Pancreas (tissue), 10 donors: ENCODE measurements around the gene RPS13. TPM values are rescaled to one million over a fixed set of nuclear protein-coding genes. Genes with fewer than 3 reads are reported as not detected.
A peak's percentile ranks its signal among the peaks of the same experiment; 100 is the strongest.
"Not testable (repeated sequence)": the region's sequence is repeated elsewhere in the genome, so short reads cannot be mapped to it uniquely, and the experiment has no call there.

Experiments
- ATAC-seq, 4 donors: fragments of 200-7000 bp; cut with Tn5 transposase; one replicate each; pipeline versions ENCODE4 v1.8.0 to v1.9.1; 2020; ENCODE audit warnings: mild to moderate bottlenecking in 4 of 4, moderate library complexity in 4 of 4
- DNase-seq, 6 donors: peaks; one replicate each; pipeline ENCODE4 v3.0.0-alpha.2; 2020
- FAIRE-seq: peaks from 2 replicates; lab custom pipeline; 2012; peaks lifted over from hg19 to GRCh38; lab: Jason Lieb, UNC
- H3K27ac ChIP-seq, 4 donors: fragments of 200-600 bp; sonication (generic); 1 replicate in 3 of 4; 2 replicates in 1 of 4; pipeline versions ENCODE4 v1.5.0 to v1.8.0; 2020
- H3K27me3 ChIP-seq, 4 donors: fragments of 200-600 bp; one replicate each; pipeline ENCODE4 v1.8.0; 2021
- H3K36me3 ChIP-seq, 3 donors: fragments of 200-600 bp; sonication (generic) in 1 of 3; one replicate each; pipeline versions ENCODE4 v1.5.0 to v1.8.0; 2020 to 2021
- H3K4me1 ChIP-seq, 3 donors: fragments of 200-600 bp; one replicate each; pipeline ENCODE4 v1.8.0; 2021
- H3K4me3 ChIP-seq, 4 donors: fragments of 200-600 bp; sonication (generic) in 2 of 4; one replicate each; pipeline versions ENCODE4 v1.5.0 to v1.8.0; 2020 to 2021
- H3K9me3 ChIP-seq, 4 donors: fragments of 200-600 bp; one replicate each; pipeline ENCODE4 v1.8.0; 2021
- WGBS, 2 donors: extraction: QIAGEN DNeasy Blood & Tissue Kit; methylation state at CpG; one replicate each; pipeline ENCODE4 v1.1.7; 2013; 5-methylcytosine and 5-hydroxymethylcytosine counted together
- intact Hi-C, 3 donors: fragments of 100-400 bp; cut with DNase I; formaldehyde crosslinking; loops; one replicate each; pipeline versions ENCODE4 v1.11.1 to v1.14.2; 2022
- polyA plus RNA-seq, 2 donors: library from polyadenylated mRNA; stranded (reverse); fragments of 200-250 nt; gene quantifications; one replicate each; pipeline ENCODE4 v1.2.3, GENCODE V29; 2013
- total RNA-seq, 6 donors: library from RNA; stranded (reverse); fragmentation: NEBNext Ultra II Directional in 4 of 6; extraction: Animal tissue kit (Norgen Biotek cat#: 25700) in 4 of 6; gene quantifications; one replicate each; pipeline versions ENCODE4 v1.2.1 to v1.2.4, GENCODE V29; 2021 to 2023
- TF ChIP-seq, protein P1 (sequence below), 4 donors: fragments of 200-600 bp; sonication (generic) in 3 of 4; IDR thresholded peaks; one replicate each; pipeline versions ENCODE4 v1.5.0 to v1.8.0; 2021; ENCODE audit warnings: antibody characterized with exemption in 4 of 4
- donor health status: healthy with polysubstance abuse.
- donor health status: DM: no; HTN: no; CAD: no; lungs with moderate emphysema.
- donor health status: DM: no; HTN: no; CAD: no.
- donor health status: control.
- donor health status: control.
- donor health status: Bipolar disorder and iron deficiency.
- donor health status: DM: yes; HTN: yes; CAD: no.
- donor health status: DM: no; HTN: no; CAD: no.
- donor health status: DM: no; HTN: no; CAD: no.
- donor health status: DM: yes; HTN: yes; CAD: no.

The RPS13 gene
- total and polyA plus RNA-seq, 8 donors, result 504 to 1,177 (median 673) TPM

DNA sequence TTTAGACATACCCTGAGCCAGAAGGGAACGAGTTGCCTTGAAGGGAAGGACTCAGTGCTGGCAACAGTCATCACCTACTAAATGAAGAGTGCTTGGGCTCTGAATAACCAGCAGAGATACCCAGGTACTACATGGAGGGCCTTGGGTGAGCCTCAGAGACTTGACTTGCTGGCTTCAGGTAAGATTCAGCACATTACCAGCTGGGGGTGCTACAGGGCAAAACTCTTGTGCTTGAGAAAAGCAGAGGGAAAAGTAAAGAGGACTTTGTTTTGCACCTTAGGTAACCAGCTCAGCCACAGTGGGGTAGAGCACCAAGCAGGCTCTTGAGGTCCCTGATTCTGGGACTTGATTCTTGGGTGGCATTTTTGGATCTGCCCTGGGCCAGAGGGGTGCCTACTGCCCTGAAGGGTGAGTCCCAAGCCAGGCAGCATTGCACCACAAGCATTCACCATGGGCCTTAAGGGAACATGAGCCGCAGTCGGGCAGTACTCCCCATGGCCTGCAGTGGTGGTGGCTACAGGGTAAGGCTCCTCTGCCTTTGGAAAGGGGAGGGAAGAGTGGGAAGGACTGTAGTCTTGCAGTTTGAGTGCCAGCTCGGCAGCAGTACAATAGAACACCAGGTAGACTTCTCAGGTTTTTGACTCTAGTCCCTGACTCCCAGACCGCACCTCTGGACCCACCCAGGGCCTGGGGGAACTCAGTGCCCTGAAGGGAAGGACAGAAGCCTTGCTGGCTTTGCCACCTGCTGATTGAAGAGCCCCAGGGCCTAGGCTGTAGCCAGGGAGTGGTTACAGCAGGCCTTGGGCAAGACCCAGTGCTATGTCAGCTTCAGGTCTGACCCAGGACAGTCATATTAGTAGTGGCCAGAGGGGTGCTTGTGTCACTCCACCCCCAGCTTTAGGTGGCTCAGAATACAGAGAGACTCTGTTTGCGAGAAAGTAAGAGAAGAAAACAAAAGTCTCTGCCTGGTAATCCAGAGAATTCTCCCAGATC is 40.5 kb downstream of the RPS13 start:
- Histone ChIP-seq H3K4me3 (no peak overlapping the region), H3K27me3 (no peaks in the 10 kb centered on the region), H3K36me3 (no peaks in the 10 kb centered on the region), H3K27ac (no peak overlapping the region), H3K9me3 (no peaks in the 10 kb centered on the region), H3K4me1 (peaks cover 0 to 5% (median 5%) of the 10 kb centered on the region in 3 donors)
- peak; percentile 77 to 97 (median 90) for ATAC-seq
- FAIRE-seq, result no peak
- DNase-seq, result peak in 3 of 6 donors; percentile 43 to 67 (median 47)
- intact Hi-C loops, result no loop called here
- 72% methylated on average over 6 of the region's 6 CpGs for WGBS, 2 donors
- TF ChIP-seq, protein P1, sequence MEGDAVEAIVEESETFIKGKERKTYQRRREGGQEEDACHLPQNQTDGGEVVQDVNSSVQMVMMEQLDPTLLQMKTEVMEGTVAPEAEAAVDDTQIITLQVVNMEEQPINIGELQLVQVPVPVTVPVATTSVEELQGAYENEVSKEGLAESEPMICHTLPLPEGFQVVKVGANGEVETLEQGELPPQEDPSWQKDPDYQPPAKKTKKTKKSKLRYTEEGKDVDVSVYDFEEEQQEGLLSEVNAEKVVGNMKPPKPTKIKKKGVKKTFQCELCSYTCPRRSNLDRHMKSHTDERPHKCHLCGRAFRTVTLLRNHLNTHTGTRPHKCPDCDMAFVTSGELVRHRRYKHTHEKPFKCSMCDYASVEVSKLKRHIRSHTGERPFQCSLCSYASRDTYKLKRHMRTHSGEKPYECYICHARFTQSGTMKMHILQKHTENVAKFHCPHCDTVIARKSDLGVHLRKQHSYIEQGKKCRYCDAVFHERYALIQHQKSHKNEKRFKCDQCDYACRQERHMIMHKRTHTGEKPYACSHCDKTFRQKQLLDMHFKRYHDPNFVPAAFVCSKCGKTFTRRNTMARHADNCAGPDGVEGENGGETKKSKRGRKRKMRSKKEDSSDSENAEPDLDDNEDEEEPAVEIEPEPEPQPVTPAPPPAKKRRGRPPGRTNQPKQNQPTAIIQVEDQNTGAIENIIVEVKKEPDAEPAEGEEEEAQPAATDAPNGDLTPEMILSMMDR (IDR thresholded peaks at IDR 0.05), result peak in 3 of 4 donors; percentile 11 to 35 (median 34)

- H3K4me3 ChIP-seq, H3K9me3 ChIP-seq, ATAC-seq, FAIRE-seq, H3K36me3 ChIP-seq, DNase-seq, H3K27me3 ChIP-seq, intact Hi-C loops, H3K27ac ChIP-seq, H3K4me1 ChIP-seq: not testable (repeated sequence)
- WGBS, 2 donors, result 87 to 94% methylated on average over 7 to 9 of the region's 10 CpGs
Observed at GRCh38 chr11:17034027-17034426, 43.4 kb downstream of the RPS13 start.

DNA sequence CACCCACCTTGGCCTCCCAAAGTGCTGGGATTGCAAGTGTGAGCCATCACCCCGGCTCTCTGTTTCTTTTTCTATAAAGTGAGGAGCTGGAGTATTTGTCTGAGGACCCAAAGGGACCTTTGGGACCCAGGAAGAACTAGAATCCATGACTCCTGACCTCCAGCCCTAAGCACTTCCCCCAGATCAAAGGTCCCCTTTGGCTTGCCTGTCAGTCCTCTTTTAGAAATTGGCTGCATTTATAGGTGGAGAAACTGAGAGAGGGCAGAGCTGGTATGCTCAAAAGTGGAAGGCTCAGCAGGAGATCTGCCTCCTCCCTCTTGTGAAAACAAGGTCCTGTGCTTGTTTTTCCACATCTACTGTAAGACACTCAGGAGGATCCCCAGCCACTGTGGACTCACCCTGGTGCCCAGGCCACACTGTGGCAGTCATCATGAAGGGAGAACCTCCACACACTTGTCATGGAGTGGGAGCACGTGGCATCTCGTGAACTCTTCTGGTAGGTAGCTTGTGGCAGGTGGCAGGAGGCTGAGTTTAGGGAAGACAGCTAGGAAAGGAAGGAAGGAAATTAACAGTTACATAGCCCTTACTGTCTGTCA is 50.9 kb downstream of the RPS13 start:
- intact Hi-C loops, result no loop called here

DNA sequence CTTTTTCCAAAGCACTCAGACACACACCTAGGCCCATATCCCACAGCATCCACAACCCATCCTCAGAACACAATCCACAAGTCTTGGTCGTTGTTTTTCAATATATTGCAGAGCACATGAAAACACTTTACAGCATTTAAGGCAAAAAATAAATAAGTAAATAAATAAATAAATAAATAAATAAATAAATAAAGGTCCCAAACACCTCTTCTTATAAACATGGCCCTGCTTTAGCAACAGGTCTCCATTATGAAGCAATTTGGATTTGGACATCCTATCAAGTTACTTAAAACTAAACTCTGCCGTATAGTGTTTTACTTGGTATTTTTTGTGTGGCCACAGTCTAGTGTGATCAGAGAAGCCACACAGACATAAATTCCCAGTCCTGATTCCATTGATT is 52.5 kb downstream of the RPS13 start:
- DNase-seq (no peak), FAIRE-seq (no peak), ATAC-seq (no peak)
- Histone ChIP-seq H3K36me3 (no peaks in the 10 kb centered on the region), H3K27ac (no peak overlapping the region), H3K4me1 (no peaks in the 10 kb centered on the region), H3K9me3 (no peaks in the 10 kb centered on the region), H3K27me3 (no peaks in the 10 kb centered on the region), H3K4me3 (no peak overlapping the region)
- intact Hi-C loops, result no loop called here
- TF ChIP-seq, protein P1 (IDR thresholded peaks at IDR 0.05), result no peak
- 91 to 92% methylated on average over 2 of the region's 2 CpGs for WGBS, 2 donors

More for the DNA sequence above, 50.9 kb downstream of the RPS13 start:
- Histone ChIP-seq H3K4me1 (no peaks in the 10 kb centered on the region), H3K36me3 (no peaks in the 10 kb centered on the region), H3K4me3 (no peak overlapping the region), H3K27ac (no peak overlapping the region), H3K9me3 (no peaks in the 10 kb centered on the region), H3K27me3 (no peaks in the 10 kb centered on the region)
- FAIRE-seq (no peak), ATAC-seq (no peak), DNase-seq (no peak)
- 92% methylated on average over 3 of the region's 3 CpGs for WGBS, 2 donors
- TF ChIP-seq, protein P1 (IDR thresholded peaks at IDR 0.05), result no peak

Other genes starting within 250 kb of the RPS13 start
- 10 to 100 TPM; 14.9 to 29.9 (median 20.0) TPM for gene PLEKHA7, start 63.3 kb downstream of the RPS13 start, total RNA-seq
- gene PLEKHA7, start 63.3 kb downstream of the RPS13 start, polyA plus RNA-seq, result 10 to 100 TPM; 18.7 to 21.3 TPM
- 10 to 100 TPM; 17.3 to 33.2 (median 23.6) TPM for gene PIK3C2A, start 130.3 kb upstream of the RPS13 start, total RNA-seq
- 1 to 10 TPM; 5.4 to 9.1 TPM for gene PIK3C2A, start 130.3 kb upstream of the RPS13 start, polyA plus RNA-seq
- gene NUCB2, start 199.1 kb upstream of the RPS13 start, total RNA-seq, result 100 to 1,000 TPM; 125 to 255 (median 160) TPM
- gene NUCB2, start 199.1 kb upstream of the RPS13 start, polyA plus RNA-seq, result 100 to 1,000 TPM; 108 to 183 TPM